Prostate gland (tissue), 2 donors: ENCODE measurements around the gene ST6GALNAC3.

Experiments used
- CTCF ChIP-seq, 4 experiments: fragments of 200-600 bp in 2 of 4; fragments of 450-650 bp in 2 of 4; sonication (generic) in 2 of 4; IDR thresholded peaks; 1 replicate in 3 of 4; 2 replicates in 1 of 4; pipeline ENCODE4 v1.5.1; 2016 to 2019; ENCODE audit warnings: antibody characterized with exemption in 4 of 4, mild to moderate bottlenecking in 2 of 4, moderate library complexity in 2 of 4
- POLR2A ChIP-seq: fragments of 450-650 bp; IDR thresholded peaks from one replicate; pipeline ENCODE4 v1.6.1; 2016; ENCODE audit warnings: antibody characterized with exemption, mild to moderate bottlenecking
- POLR2AphosphoS5 ChIP-seq: sonication (generic); formaldehyde crosslinking; IDR thresholded peaks from one replicate; pipeline ENCODE4 v1.6.1; 2017; ENCODE audit warnings: antibody characterized with exemption

GRCh38 chr1:76239470-76239918 is 164.9 kb downstream of the ST6GALNAC3 start:
- TF ChIP-seq CTCF (IDR thresholded peaks at IDR 0.05) (no peak), POLR2A (no peak), POLR2AphosphoS5 (no peak)
